Measurements from ENCODE around the gene TMEM184A. TPM values are rescaled to one million over a fixed set of nuclear protein-coding genes. Genes with fewer than 3 reads are reported as not detected.
"Not testable (repeated sequence)": the region's sequence is repeated elsewhere in the genome, so short reads cannot be mapped to it uniquely, and the experiment has no call there.

TMEM184A gene
- total RNA-seq, 8 experiments from 2014 or later: 0.16 to 1.2 (median 0.47) TPM

DNA sequence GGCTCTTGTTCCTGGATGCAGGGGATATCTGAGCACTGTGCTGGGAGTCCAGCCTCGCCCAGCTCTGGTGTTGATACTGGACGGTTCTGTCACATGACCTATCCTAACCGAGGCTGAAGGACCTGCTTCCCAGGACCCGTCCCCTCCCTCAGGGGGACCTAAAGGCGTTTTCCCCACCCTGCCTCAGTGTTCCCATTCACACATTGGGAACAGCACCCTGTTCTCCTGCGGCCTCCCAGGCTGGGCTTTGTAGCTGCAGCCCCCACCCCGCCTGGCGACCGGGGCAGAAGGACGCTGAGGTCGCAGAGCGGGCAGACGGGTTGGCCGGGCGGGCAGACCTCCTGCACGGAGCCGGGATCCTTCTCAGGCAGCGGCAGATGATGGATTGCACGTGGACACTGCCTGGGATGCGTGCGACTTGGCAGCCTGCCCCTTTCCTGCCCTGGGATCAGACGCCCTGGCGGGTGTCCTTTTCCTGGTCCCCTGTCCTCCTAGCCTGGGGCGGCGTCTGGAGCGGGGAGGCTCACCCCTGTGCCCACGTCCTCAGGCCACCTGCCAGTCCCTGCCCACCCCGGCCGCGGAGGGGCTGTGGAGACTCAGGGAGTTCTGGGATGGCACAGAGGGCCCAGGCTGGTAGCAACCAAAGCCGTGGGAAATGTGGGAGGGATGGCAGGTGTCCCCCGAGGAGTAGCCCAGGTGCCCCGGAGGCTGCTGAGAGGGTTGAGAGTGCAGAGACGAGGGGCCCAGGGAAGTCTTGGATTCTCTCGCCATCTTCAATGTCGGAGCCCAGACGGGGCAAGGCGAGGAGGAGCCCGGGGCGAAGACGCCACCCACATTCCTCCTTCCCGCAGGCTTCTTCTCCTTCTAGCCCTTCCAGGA lies 31.1 kb upstream of the TMEM184A start:
- in situ Hi-C loops (cut with MboI; ENCODE audit: low pct_unique_long_range_greater_than_20kb in 2 of 9, low sequenced_read_pairs in 9 of 9, unreplicated experiment in 9 of 9): loop anchor here in 1 of 9 experiments (25.0 kb wide), 1 partner anchor 625 kb away; no protein-coding TSS in a partner anchor
- ATAC-seq (replicated peaks in 6 of 8): peak in 3 of 8 experiments; percentile 53 to 61 (median 53)
- WGBS, 10 experiments: 93 to 100% methylated on average over 1 to 13 of the region's 42 CpGs; no CpG with 5 or more reads in 8 of the 10 experiments

DNA sequence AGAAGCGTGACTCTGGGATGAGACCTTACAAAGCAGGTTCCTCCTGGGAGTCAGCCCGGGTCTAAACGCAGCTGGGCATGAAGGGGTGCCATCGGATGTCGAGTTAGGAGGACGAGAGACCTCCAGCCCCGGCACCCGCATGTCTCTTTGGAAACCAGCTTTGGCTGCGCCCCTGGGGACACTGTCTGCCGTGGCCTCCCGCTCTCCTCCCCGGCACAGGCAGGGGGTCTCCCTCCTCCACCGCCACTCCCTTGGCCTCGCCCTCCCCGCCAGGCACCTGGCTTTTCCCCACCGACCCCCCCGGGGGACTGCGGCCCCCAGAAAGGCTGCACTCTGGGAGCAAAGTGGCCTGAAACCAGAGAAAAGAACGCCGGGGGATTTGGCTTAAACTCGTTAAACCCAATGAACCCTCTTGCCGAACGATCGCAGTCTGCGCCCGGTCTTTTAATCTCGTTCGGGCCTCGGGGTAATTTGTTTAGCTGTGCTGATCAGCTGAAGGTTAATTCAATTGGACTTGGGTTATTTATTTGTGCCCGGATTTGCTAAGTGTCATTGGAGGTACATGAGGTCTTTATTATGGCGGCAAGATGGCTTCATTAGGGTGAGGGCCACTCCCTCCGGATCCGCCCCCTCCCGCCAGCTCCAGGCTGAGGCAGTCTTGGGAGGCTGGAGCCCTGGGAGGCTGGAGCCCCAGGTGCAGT lies 30.3 kb upstream of the TMEM184A start:
- in situ Hi-C loops (cut with MboI; ENCODE audit: low pct_unique_long_range_greater_than_20kb in 2 of 9, low sequenced_read_pairs in 9 of 9, unreplicated experiment in 9 of 9): loop anchor here in 1 of 9 experiments (25.0 kb wide), 1 partner anchor 626 kb away; no protein-coding TSS in a partner anchor
- 74 to 95% (median 86%) methylated on average over 3 to 8 of the region's 34 CpGs; no CpG with 5 or more reads in 4 of the 10 experiments for WGBS, 10 experiments
- peaks cover 0 to 7% of the 10 kb centered on the region in 2 donors for H3K4me1 ChIP-seq (replicated peaks in 1 of 2)
- ATAC-seq (replicated peaks in 6 of 8): peak in 3 of 8 experiments; percentile 19 to 70 (median 37)
- H3K4me3 ChIP-seq: no peak overlapping the region
- H3K27ac ChIP-seq: no peak overlapping the region

More for the DNA sequence above, 31.1 kb upstream of the TMEM184A start:
- no peak overlapping the region for H3K4me3 ChIP-seq
- H3K4me1 ChIP-seq (replicated peaks in 1 of 2): peaks cover 0 to 7% of the 10 kb centered on the region in 2 donors
- no peak overlapping the region for H3K27ac ChIP-seq

DNA sequence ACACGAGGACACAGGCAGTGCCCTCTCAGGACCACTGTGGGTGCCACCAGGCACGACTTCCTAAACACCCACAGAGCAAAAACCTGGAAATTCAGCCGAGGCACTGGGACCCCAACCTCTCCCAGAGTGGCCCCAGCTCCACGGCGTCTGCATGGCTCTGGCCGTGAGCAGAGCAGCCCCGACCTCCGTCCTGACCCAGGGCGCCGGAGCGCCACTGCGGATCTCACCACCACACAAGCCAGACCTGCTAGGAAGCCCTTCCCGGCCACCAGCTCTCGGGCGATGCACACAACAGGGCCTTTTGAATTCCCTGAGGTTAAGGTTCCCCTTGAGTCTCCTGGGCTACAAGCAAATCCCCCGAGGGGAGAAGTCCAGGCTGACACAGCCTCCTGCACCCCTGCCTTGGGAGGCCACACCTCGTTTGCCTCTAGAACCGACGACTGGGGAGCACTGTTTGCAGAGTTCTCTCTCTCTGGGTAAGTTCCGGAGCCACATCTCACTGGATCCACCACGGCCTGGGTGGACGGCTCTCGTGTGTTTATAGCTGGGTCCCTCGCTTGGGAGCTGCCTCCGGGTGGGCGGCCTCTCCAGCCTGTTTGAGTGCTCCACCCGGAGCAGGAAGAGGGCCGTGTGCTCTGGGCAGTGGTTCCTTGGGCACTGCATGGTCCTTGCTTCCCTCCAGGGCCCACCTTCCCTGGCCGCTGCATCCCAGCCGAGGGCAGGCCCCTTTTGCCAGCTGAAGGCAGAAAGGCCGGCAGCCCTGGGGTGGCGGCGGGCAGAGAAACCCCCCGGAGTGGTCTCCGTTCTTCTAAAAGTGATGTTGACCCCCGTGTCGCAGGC lies 29.4 kb upstream of the TMEM184A start:
- 20 to 90% (median 61%) methylated on average over 1 to 7 of the region's 37 CpGs; no CpG with 5 or more reads in 3 of the 10 experiments for WGBS, 10 experiments
- Histone ChIP-seq H3K4me1 (replicated peaks in 1 of 2) (peaks cover 0 to 7% of the 10 kb centered on the region in 2 donors), H3K27ac (no peak overlapping the region), H3K4me3 (no peak overlapping the region)
- ATAC-seq (replicated peaks in 6 of 8): no peak
- in situ Hi-C loops (cut with MboI; ENCODE audit: low pct_unique_long_range_greater_than_20kb in 2 of 9, low sequenced_read_pairs in 9 of 9, unreplicated experiment in 9 of 9): loop anchor here in 1 of 9 experiments (25.0 kb wide), 1 partner anchor 627 kb away; no protein-coding TSS in a partner anchor

DNA sequence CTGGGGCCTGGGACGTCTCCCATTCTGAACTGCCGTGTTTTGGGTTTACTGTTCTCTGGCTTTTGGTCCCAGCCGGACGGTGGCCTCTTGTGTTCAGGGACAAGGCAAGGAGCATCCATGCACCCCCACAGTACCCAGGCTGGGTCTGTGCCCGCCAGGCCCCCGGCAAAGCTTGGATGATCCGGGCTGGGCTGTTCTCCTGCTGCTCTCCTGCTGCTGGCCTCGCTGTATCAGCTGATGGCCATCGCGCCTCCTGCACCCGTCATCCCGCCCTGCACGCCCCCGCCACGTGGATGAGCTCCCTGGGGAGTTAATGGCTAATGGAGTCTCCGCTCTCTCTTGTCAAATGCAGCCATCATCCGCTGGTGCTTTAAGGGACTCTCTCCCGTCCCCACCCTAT lies 28.7 kb upstream of the TMEM184A start:
- no peak overlapping the region for H3K27ac ChIP-seq
- no peak overlapping the region for H3K4me3 ChIP-seq
- WGBS, 10 experiments: 60 to 96% (median 91%) methylated on average over 1 to 12 of the region's 18 CpGs; no CpG with 5 or more reads in 4 of the 10 experiments
- peaks cover 2 to 13% of the 10 kb centered on the region in 2 donors for H3K4me1 ChIP-seq (replicated peaks in 1 of 2)
- in situ Hi-C loops (cut with MboI; ENCODE audit: low pct_unique_long_range_greater_than_20kb in 2 of 9, low sequenced_read_pairs in 9 of 9, unreplicated experiment in 9 of 9): loop anchor here in 1 of 9 experiments (25.0 kb wide), 1 partner anchor 628 kb away; no protein-coding TSS in a partner anchor
- ATAC-seq (replicated peaks in 6 of 8): peak in 2 of 8 experiments; percentile 12 to 15

DNA sequence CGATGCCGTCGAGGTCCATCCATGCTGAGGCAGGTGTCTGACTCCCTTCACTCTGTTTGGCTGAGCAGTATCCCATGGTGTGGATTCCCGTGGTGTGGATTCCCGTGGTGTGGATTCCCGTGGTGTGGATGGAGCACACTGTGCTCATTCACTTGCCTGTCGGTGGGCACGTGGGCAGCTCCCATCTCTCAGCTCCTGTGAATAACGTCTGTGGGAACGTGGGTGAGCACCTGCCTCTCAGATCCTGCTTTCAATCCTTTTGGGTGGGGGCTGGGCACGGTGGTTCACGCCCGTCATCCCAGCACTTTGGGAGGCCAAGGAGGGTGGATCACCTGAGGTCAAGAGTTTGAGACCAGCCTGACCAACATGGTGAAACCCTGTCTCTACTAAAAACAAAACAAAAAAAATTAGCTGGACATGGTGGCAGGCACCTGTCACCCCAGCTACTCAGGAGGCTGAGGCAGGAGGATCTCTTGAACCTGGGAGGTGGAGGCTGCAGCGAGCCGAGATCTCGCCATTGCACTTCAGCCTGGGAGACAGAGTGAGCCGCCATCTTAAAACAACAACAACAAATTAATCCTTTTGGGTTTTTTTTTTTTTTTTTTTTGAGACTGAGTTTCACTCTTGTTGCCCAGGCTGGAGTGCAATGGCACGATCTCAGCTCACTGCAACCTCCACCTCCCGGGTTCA lies 27.4 kb upstream of the TMEM184A start:
- in situ Hi-C loops (cut with MboI; ENCODE audit: low pct_unique_long_range_greater_than_20kb in 2 of 9, low sequenced_read_pairs in 9 of 9, unreplicated experiment in 9 of 9): loop anchor here in 1 of 9 experiments (25.0 kb wide), 1 partner anchor 629 kb away; no protein-coding TSS in a partner anchor
- ATAC-seq (replicated peaks in 6 of 8); H3K27ac ChIP-seq; H3K4me3 ChIP-seq: not testable (repeated sequence)
- WGBS, 10 experiments: 70 to 100% (median 82%) methylated on average over 1 to 9 of the region's 19 CpGs; no CpG with 5 or more reads in 1 of the 10 experiments
- peaks cover 4 to 15% of the 10 kb centered on the region in 2 donors for H3K4me1 ChIP-seq (replicated peaks in 1 of 2)

DNA sequence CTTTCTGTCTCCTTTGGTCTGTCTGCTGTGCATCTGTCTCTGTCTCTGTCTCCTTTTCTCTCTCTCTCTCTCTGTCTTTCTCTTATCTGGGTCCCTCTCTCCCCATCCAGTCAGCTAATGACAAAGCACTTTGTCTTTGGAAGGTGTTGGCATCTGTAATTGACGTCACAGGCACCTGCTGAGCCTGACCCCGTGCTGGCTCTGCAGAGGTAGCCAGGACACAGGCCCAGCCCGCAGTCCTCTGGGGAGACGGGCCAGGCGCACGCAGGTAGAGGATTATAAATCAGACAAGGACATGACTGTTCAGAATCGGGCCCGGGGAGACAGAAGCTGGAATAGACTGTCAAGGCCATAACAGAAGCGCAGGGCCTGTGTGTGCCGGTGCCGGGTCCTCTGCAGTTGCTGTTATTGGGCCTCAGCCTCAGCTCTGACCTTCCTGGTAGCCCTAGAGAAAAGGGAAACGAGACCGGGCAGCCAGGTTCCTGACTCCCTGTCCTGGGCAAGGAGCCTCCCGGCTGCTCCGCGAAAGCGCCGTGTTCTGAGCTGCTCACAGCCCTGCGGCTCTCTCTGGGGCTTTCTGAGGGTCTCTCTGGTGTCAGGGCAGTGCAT lies 24.5 kb upstream of the TMEM184A start:
- ATAC-seq (replicated peaks in 6 of 8): peak in 1 of 8 experiments; percentile 13
- Histone ChIP-seq H3K4me3 (no peak overlapping the region), H3K27ac (no peak overlapping the region), H3K4me1 (replicated peaks in 1 of 2) (peaks cover 4 to 12% of the 10 kb centered on the region in 2 donors)
- 40 to 82% (median 76%) methylated on average over 2 to 8 of the region's 19 CpGs; no CpG with 5 or more reads in 4 of the 10 experiments for WGBS, 10 experiments
- in situ Hi-C loops (cut with MboI; ENCODE audit: low pct_unique_long_range_greater_than_20kb in 2 of 9, low sequenced_read_pairs in 9 of 9, unreplicated experiment in 9 of 9): loop anchor here in 1 of 9 experiments (25.0 kb wide), 1 partner anchor 632 kb away; no protein-coding TSS in a partner anchor

DNA sequence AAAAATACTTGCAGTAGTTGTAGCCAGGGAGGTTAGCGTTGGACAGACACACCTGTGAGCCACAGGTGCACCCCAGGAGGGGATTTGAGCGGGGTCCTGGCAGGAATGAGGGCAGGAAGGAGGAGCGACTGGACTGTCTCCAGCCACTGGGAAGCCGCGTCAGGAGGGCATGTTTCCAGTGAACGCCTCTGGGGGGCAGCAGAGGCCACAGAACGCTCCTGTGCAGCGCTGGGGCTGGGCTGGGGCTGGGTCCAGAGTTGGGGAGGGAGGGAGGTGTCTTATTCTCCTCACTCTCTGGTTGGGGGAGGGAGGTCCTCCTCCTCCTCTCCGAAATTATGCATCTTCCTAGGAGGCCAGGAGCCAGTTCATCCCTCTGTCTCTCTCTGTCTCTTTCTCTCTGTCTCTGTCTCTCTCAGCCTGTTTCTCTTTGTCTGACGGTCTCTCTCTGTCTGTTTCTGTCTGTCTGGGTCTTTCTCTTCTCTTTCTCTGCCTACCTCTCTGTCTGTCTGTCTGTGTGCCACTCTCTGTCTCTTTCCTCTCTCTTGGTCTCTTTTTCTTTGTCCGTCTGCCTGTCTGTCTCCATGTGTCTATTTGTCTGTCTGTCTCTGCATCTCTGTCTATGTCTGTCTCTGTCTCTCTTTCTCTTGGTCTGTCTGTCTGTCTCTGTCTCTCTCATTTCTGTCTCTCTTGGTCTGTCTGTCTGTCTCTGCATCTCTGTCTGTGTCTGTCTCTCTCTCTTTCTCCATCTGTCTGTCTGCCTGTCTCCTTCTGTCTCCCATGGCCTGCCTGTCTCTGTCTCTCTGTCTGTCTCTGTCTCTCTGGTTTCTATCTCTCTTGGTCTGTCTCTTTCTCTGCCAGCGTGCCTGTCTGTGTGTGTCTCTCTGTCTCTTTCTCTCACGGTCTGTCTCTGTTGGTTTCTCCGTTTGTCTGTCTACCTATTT lies 23.7 kb upstream of the TMEM184A start:
- ATAC-seq (replicated peaks in 6 of 8): peak; percentile 96 to 100 (median 99)
- Histone ChIP-seq H3K4me3 (no peak overlapping the region), H3K27ac (no peak overlapping the region), H3K4me1 (replicated peaks in 1 of 2) (peaks cover 4 to 12% of the 10 kb centered on the region in 2 donors)
- in situ Hi-C loops (cut with MboI; ENCODE audit: low pct_unique_long_range_greater_than_20kb in 2 of 9, low sequenced_read_pairs in 9 of 9, unreplicated experiment in 9 of 9): loop anchor here in 2 of 9 experiments (10.0 to 25.0 kb wide), 2 partner anchors 633 to 635 kb away; no protein-coding TSS in a partner anchor
- 0 to 86% (median 51%) methylated on average over 1 to 7 of the region's 14 CpGs for WGBS, 10 experiments

DNA sequence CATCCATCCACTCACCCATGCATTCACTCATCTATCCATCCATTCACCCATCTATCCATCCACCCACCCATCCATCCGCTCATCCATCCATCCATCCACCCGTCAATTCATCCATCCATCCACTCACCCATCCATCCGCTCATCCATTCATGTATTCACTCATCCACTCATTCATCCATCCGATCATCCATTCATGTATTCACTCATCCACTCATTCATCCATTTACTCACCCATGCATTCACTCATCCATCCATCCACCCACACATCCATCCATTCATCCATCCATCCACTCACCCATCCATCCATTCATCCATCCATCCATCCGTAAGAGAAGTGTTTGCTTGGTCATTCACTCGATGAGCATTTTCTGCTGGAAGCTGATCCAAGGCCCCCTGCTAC lies 22.5 kb upstream of the TMEM184A start:
- ATAC-seq (replicated peaks in 6 of 8): no peak
- no peak overlapping the region for H3K4me3 ChIP-seq
- WGBS, 10 experiments: 67 to 100% (median 83%) methylated on average over 3 to 6 of the region's 6 CpGs; no CpG with 5 or more reads in 1 of the 10 experiments
- no peak overlapping the region for H3K27ac ChIP-seq
- peaks cover 4 to 12% of the 10 kb centered on the region in 2 donors for H3K4me1 ChIP-seq (replicated peaks in 1 of 2)
- in situ Hi-C loops (cut with MboI; ENCODE audit: low pct_unique_long_range_greater_than_20kb in 2 of 9, low sequenced_read_pairs in 9 of 9, unreplicated experiment in 9 of 9): loop anchor here in 2 of 9 experiments (10.0 to 25.0 kb wide), 2 partner anchors 634 to 636 kb away; no protein-coding TSS in a partner anchor

DNA sequence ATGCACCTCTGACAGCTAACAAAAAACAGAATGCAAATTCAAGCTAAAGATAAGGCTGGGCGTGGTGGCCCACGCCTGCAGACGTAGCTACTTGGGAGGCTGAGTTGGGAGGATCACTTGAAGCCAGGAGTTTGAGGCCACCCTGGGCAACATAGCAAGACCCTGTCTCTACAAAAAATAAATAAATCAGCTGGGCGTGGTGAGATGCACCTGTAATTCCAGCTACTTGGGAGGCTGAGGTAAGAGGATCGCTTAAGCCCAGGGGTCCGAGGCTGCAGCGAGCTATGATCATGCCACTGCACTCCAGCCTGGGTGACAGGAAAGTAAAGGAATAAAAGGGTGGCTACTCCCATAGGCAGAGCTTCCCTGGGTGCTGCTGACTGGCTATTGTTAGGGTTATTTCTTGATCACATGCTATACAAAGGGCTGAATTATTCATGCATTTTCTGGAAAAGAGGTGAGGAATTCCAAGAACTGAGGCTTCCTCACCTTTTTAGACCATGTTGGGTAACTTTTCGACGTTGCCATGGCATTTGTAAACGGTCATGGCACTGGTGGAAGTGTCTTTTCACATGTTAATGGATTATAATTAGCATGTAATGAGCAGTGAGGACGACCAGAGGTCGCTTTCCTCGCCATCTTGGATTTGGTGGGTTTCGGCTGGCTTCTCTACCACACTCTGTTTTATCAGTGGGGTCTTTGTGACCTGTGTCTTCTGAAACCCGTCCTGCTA lies 20.7 kb upstream of the TMEM184A start:
- WGBS, 10 experiments: 33 to 100% (median 67%) methylated on average over 1 to 9 of the region's 15 CpGs; no CpG with 5 or more reads in 1 of the 10 experiments
- Histone ChIP-seq H3K27ac (no peak overlapping the region), H3K4me3 (no peak overlapping the region), H3K4me1 (replicated peaks in 1 of 2) (peaks cover 4 to 12% of the 10 kb centered on the region in 2 donors)
- ATAC-seq (replicated peaks in 6 of 8): no peak
- in situ Hi-C loops (cut with MboI; ENCODE audit: low pct_unique_long_range_greater_than_20kb in 2 of 9, low sequenced_read_pairs in 9 of 9, unreplicated experiment in 9 of 9): loop anchor here in 2 of 9 experiments (10.0 to 25.0 kb wide), 2 partner anchors 636 to 638 kb away; no protein-coding TSS in a partner anchor

DNA sequence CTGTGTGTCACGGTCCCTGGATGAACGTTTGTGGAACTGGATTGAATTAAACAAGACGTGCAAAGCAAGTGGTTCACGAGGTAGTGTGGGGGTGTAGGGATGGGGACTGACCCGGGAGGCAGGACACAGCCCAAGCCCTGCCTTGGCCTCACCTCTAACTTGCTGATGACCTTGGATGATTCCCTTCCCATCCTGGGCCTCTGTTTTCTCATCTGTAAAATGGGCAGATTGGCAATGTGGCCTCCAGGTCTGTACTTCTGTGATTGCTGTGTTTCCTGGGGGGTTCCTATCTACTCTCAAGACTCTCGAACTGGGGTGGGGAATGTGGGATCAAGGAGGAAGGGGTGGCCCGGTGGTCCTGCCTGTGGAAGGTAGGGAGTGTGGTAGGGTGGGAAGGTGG lies 19.8 kb upstream of the TMEM184A start:
- Histone ChIP-seq H3K27ac (no peak overlapping the region), H3K4me3 (no peak overlapping the region), H3K4me1 (replicated peaks in 1 of 2) (peaks cover 10 to 18% of the 10 kb centered on the region in 2 donors)
- WGBS, 10 experiments: 33 to 91% (median 83%) methylated on average over 2 to 5 of the region's 7 CpGs; no CpG with 5 or more reads in 4 of the 10 experiments
- in situ Hi-C loops (cut with MboI; ENCODE audit: low pct_unique_long_range_greater_than_20kb in 2 of 9, low sequenced_read_pairs in 9 of 9, unreplicated experiment in 9 of 9): loop anchor here in 2 of 9 experiments (10.0 to 25.0 kb wide), 2 partner anchors 636 to 639 kb away; no protein-coding TSS in a partner anchor
- no peak for ATAC-seq (replicated peaks in 6 of 8)
